Effector memory CD8-positive, alpha-beta T cell (primary cell): ENCODE measurements around the gene HMGB1.
"Not testable (repeated sequence)": the region's sequence is repeated elsewhere in the genome, so short reads cannot be mapped to it uniquely, and the experiment has no call there.

Experiments
- ATAC-seq: fragments of 150-1000 bp; cut with Tn5 transposase; replicated peaks from 2 replicates; pipeline ENCODE4 v1.10.0; 2021; ENCODE audit warnings: mild to moderate bottlenecking, moderate library complexity
- DNase-seq, 3 experiments: peaks; one replicate each; pipeline ENCODE4 v3.0.0; 2021
- H3K27ac Mint-ChIP-seq, 2 donors: one replicate each; pipeline ENCODE4 v1.8.0; 2022; ENCODE audit warnings: mild to moderate bottlenecking in 2 of 2, mixed read lengths in 2 of 2, moderate library complexity in 2 of 2
- H3K27me3 Mint-ChIP-seq, 2 donors: one replicate each; pipeline ENCODE4 v1.8.0; 2022; ENCODE audit warnings: mixed read lengths in 2 of 2
- H3K36me3 Mint-ChIP-seq: one replicate; pipeline ENCODE4 v1.8.0; 2022; ENCODE audit warnings: mild to moderate bottlenecking, moderate library complexity, mixed read lengths; ENCODE audit not compliant: insufficient read depth
- H3K4me1 Mint-ChIP-seq, 2 donors: one replicate each; pipeline ENCODE4 v1.8.0; 2022; ENCODE audit warnings: low read depth in 2 of 2, mixed read lengths in 2 of 2
- H3K4me3 Mint-ChIP-seq, 2 donors: one replicate each; pipeline ENCODE4 v1.8.0; 2022; ENCODE audit warnings: mild to moderate bottlenecking in 2 of 2, mixed read lengths in 2 of 2, moderate library complexity in 2 of 2
- H3K9me3 Mint-ChIP-seq, 2 donors: one replicate each; pipeline ENCODE4 v1.8.0; 2022; ENCODE audit warnings: mixed read lengths in 2 of 2

The HMGB1 gene

DNA sequence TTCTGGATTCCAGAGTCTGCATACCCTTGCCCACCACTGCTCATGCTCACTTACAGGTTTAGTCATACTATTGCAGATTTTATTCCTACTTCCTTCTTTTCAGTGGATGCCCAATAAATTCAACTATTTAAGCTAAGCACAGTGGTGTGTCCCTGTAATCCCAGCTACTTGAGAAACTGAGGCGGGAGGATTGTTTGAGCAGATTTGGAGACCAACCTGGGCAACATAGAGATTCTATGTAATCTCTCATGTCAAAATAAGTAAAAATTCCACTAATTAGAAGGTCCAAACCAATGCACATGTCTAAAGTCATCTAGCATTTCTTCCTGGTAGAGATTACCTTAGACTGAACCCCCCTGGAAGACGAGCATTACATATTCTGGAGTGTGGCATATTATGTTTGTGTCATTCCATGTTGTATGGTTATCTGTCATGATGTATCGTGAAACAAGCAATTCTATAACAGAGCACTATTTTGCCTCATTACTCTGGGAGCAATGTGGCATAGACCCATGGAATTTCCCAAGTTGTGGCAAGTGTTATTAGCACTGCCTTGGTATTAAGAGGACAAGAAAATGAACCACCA is 8.3 kb downstream of the HMGB1 start:
- peak overlapping the region; percentile 32 to 46 for H3K27ac Mint-ChIP-seq
- H3K4me1 Mint-ChIP-seq: peaks cover 15 to 30% of the 10 kb centered on the region in 2 donors
- H3K9me3 Mint-ChIP-seq: no peaks in the 10 kb centered on the region
- no peaks in the 10 kb centered on the region for H3K27me3 Mint-ChIP-seq
- peaks cover 39% of the 10 kb centered on the region for H3K36me3 Mint-ChIP-seq
- H3K4me3 Mint-ChIP-seq: no peak overlapping the region
- ATAC-seq: no peak
- DNase-seq: no peak

GRCh38 chr13:30456290-30456689 is 9.4 kb downstream of the HMGB1 start:
- H3K27ac Mint-ChIP-seq: peak overlapping the region; percentile 32 to 84
- peak overlapping the region in 1 of 2 donors; percentile 8 for H3K4me3 Mint-ChIP-seq
- no peak for DNase-seq

GRCh38 chr13:30454991-30455390 is 10.7 kb downstream of the HMGB1 start:
- H3K27ac Mint-ChIP-seq: peak overlapping the region in 1 of 2 donors; percentile 84
- H3K9me3 Mint-ChIP-seq: no peaks in the 10 kb centered on the region
- ATAC-seq: no peak
- H3K27me3 Mint-ChIP-seq: no peaks in the 10 kb centered on the region
- peaks cover 7 to 21% of the 10 kb centered on the region in 2 donors for H3K4me1 Mint-ChIP-seq
- no peak for DNase-seq
- H3K36me3 Mint-ChIP-seq: peaks cover 24% of the 10 kb centered on the region
- no peak overlapping the region for H3K4me3 Mint-ChIP-seq

More at GRCh38 chr13:30456290-30456689, 9.4 kb downstream of the HMGB1 start:
- Mint-ChIP-seq H3K36me3 (peaks cover 29% of the 10 kb centered on the region), H3K27me3 (no peaks in the 10 kb centered on the region), H3K9me3 (no peaks in the 10 kb centered on the region), H3K4me1 (peaks cover 8 to 22% of the 10 kb centered on the region in 2 donors)
- ATAC-seq: no peak

DNA sequence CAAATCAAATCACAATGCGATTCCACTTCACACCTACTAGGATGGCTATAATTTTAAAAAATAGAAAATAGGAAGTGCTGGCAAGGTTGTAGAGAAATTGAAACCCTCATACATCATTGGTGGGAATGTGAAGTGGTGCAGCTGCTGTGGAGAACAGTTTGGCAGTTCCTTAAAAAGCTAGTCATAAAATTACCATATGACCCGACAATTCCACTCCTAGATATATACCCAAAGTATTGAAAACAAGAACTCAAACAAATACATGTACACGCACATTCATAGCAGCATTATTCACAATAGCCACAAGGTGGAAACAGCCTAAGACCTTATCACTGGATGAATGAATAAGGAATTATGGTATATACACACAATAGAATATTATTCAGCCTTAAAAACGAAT is 12.0 kb downstream of the HMGB1 start:
- Mint-ChIP-seq H3K27ac (no peak overlapping the region), H3K36me3 (peaks cover 12% of the 10 kb centered on the region), H3K4me3 (no peak overlapping the region), H3K9me3 (no peaks in the 10 kb centered on the region), H3K4me1 (peaks cover 2 to 14% of the 10 kb centered on the region in 2 donors), H3K27me3 (no peaks in the 10 kb centered on the region)
- ATAC-seq (no peak), DNase-seq (no peak)

GRCh38 chr13:30451476-30451875 is 14.3 kb downstream of the HMGB1 start:
- not testable (repeated sequence) for DNase-seq, H3K4me3 Mint-ChIP-seq, H3K27me3 Mint-ChIP-seq, H3K9me3 Mint-ChIP-seq, ATAC-seq, H3K36me3 Mint-ChIP-seq, H3K4me1 Mint-ChIP-seq, H3K27ac Mint-ChIP-seq

- H3K4me3 Mint-ChIP-seq: no peak overlapping the region
- H3K9me3 Mint-ChIP-seq: no peaks in the 10 kb centered on the region
- H3K27ac Mint-ChIP-seq: no peak overlapping the region
- peaks cover 0 to 8% of the 10 kb centered on the region in 2 donors for H3K27me3 Mint-ChIP-seq
- ATAC-seq (no peak), DNase-seq (no peak)
- no peaks in the 10 kb centered on the region for H3K36me3 Mint-ChIP-seq
- H3K4me1 Mint-ChIP-seq: no peaks in the 10 kb centered on the region
Measured at GRCh38 chr13:30450066-30450465, 15.7 kb downstream of the HMGB1 start.

GRCh38 chr13:30448441-30448840 is 17.3 kb downstream of the HMGB1 start:
- no peak overlapping the region for H3K27ac Mint-ChIP-seq

GRCh38 chr13:30446126-30446500 is 19.6 kb downstream of the HMGB1 start:
- peaks cover 2% of the 10 kb centered on the region in 2 donors for H3K4me1 Mint-ChIP-seq
- no peaks in the 10 kb centered on the region for H3K36me3 Mint-ChIP-seq
- no peaks in the 10 kb centered on the region for H3K9me3 Mint-ChIP-seq
- H3K27ac Mint-ChIP-seq: no peak overlapping the region
- ATAC-seq (no peak), DNase-seq (no peak)
- peaks cover 0 to 8% of the 10 kb centered on the region in 2 donors for H3K27me3 Mint-ChIP-seq
- no peak overlapping the region for H3K4me3 Mint-ChIP-seq

More at GRCh38 chr13:30448441-30448840, 17.3 kb downstream of the HMGB1 start:
- Mint-ChIP-seq H3K4me3 (no peak overlapping the region), H3K9me3 (no peaks in the 10 kb centered on the region), H3K27me3 (peaks cover 0 to 8% of the 10 kb centered on the region in 2 donors), H3K4me1 (no peaks in the 10 kb centered on the region), H3K36me3 (no peaks in the 10 kb centered on the region)
- DNase-seq: no peak
- ATAC-seq: no peak

DNA sequence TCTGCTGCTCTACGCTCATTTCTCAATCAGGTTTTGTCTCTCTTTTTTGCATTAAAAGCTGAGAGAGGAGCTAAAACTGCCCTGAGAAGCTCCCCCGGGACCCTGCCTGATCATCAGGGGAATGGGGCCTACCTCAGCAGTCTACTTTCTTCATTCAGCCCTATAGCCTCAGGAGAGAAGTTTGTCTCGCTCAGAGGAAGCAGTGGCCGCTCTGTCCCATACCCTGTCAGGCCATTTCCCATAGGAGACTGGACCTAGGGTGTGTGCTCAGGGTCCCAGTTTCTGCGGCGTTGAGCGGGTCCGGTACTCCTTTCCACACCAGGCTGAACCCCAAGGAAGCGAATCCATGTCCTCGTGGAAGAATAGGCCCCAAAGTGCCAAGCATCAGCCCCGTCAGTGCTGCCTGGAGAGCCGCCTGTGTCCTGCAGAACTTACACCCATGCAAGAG is 21.8 kb downstream of the HMGB1 start:
- Mint-ChIP-seq H3K36me3 (no peaks in the 10 kb centered on the region), H3K9me3 (no peaks in the 10 kb centered on the region), H3K4me1 (peaks cover 3 to 4% of the 10 kb centered on the region in 2 donors), H3K4me3 (no peak overlapping the region), H3K27me3 (peaks cover 0 to 8% of the 10 kb centered on the region in 2 donors), H3K27ac (no peak overlapping the region)
- DNase-seq (no peak), ATAC-seq (no peak)

DNA sequence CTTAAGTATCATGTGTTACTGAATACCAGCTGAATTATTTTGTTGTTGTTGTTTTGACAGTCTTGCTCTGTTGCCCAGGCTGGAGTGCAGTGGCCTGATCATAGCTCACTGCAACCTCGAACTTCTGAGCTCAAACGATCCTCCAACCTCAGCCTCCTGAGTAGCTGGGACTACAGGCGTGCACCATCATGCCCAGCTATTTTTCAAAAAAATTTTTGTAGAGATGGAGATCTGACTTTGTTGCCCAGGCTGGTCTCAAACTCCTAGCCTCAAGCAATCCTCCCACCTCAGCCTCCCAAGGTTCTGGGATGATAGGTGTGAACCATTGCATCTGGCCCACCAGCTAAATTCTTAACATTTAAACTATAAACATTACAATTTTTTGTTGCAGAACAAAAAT is 22.2 kb downstream of the HMGB1 start:
- not testable (repeated sequence) for H3K9me3 Mint-ChIP-seq, H3K27ac Mint-ChIP-seq, H3K4me1 Mint-ChIP-seq, H3K4me3 Mint-ChIP-seq, H3K27me3 Mint-ChIP-seq, ATAC-seq, H3K36me3 Mint-ChIP-seq, DNase-seq

- Mint-ChIP-seq H3K4me3 (no peak overlapping the region), H3K4me1 (peaks cover 3 to 4% of the 10 kb centered on the region in 2 donors), H3K9me3 (no peaks in the 10 kb centered on the region)
Measured at GRCh38 chr13:30442926-30443325, 22.8 kb downstream of the HMGB1 start.

DNA sequence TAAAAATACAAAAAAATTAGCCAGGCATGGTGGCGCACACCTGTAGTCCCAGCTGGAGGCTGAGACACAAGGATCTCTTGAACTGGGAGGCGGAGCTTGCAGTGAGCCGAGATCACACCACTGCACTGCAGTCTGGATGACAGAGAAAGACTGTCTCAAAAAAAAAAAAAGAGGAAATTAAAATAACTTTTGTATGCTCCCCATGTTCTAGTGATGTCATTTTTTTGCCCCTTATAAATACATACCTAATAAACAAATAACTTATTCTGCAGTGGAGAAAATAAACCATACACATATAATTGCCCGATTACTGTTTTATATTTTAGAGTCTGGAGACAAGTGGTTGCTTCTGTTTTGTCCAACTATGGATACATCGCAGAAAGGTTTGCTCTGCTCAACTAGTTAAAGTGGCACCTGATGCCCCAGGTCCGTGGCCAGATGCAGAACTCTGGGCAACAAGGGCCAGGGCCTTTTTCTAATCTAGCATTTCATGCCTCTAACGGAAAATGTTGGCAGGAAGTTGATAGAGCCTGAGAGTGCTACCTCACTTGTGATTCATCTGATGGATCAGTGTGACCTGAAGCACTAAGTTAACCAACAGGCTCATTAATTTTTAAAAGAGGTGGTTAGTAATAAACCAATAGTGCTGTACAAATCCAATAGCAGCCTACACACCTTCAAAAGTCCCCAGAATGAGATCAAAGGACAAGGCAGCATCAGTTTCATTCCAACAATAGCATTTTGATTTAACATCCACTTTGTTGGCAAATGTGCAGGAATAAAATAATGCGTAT is 24.6 kb downstream of the HMGB1 start:
- Mint-ChIP-seq H3K4me1 (peaks cover 3 to 4% of the 10 kb centered on the region in 2 donors), H3K27ac (no peak overlapping the region), H3K36me3 (no peaks in the 10 kb centered on the region), H3K4me3 (no peak overlapping the region), H3K9me3 (no peaks in the 10 kb centered on the region), H3K27me3 (peaks cover 0 to 3% of the 10 kb centered on the region in 2 donors)
- no peak for DNase-seq
- ATAC-seq: no peak

More at GRCh38 chr13:30442926-30443325, 22.8 kb downstream of the HMGB1 start:
- Mint-ChIP-seq H3K36me3 (no peaks in the 10 kb centered on the region), H3K27ac (no peak overlapping the region), H3K27me3 (peaks cover 0 to 8% of the 10 kb centered on the region in 2 donors)
- DNase-seq (no peak), ATAC-seq (no peak)

- ATAC-seq (no peak), DNase-seq (no peak)
- no peak overlapping the region for H3K27ac Mint-ChIP-seq
- H3K36me3 Mint-ChIP-seq: no peaks in the 10 kb centered on the region
- no peak overlapping the region for H3K4me3 Mint-ChIP-seq
- H3K9me3 Mint-ChIP-seq: no peaks in the 10 kb centered on the region
- peaks cover 3 to 4% of the 10 kb centered on the region in 2 donors for H3K4me1 Mint-ChIP-seq
- H3K27me3 Mint-ChIP-seq: no peaks in the 10 kb centered on the region
Measured at GRCh38 chr13:30438286-30438685, 27.4 kb downstream of the HMGB1 start.

DNA sequence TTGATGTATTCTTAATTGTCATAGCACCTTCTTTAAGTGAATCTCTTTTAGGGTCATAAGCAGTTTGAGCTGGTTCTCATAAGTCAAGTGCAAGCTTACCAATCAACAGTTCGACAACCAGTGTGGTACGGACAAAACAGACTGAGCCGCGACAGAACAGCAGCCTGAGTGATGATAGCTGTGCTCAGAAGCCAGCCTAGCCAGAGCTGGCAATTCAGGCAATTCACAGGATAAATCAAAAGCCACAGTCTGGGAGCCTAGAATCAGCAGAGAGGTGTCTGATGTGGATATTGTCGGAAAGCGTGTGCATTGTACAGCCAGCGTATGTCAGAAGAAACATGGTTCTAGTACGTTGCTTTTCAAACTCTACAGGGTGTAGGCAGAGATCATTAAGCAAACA is 28.6 kb downstream of the HMGB1 start:
- Mint-ChIP-seq H3K27ac (no peak overlapping the region), H3K4me1 (peaks cover 3 to 4% of the 10 kb centered on the region in 2 donors), H3K36me3 (no peaks in the 10 kb centered on the region), H3K9me3 (no peaks in the 10 kb centered on the region), H3K4me3 (no peak overlapping the region), H3K27me3 (no peaks in the 10 kb centered on the region)
- no peak for ATAC-seq
- no peak for DNase-seq
